ENCODE data around the gene GSPT1. TPM values are rescaled to one million over a fixed set of nuclear protein-coding genes. Genes with fewer than 3 reads are reported as not detected.
A peak's percentile ranks its signal among the peaks of the same experiment; 100 is the strongest.

GSPT1 gene
- total and polyA plus RNA-seq, 9 of the 15 experiments (the other 6 are each of a cell fraction or from before 2014, with no cell fraction given), result 63.8 to 269 (median 148) TPM

- TF ChIP-seq HCFC1 (IDR thresholded peaks at IDR 0.05; ENCODE audit: low read depth, low read length), result peak; percentile 99
- no peak for TF ChIP-seq NR0B1 (IDR thresholded peaks at IDR 0.05; ENCODE audit: partially characterized antibody)
- TF ChIP-seq ATF7 (IDR thresholded peaks at IDR 0.05), result peak; percentile 91
- TF ChIP-seq ZNF780A (CRISPR knock-in tag; IDR thresholded peaks at IDR 0.05), result no peak
- TF ChIP-seq ZNF639 (CRISPR knock-in tag; conservative IDR thresholded peaks at IDR 0.05 in 1 of 2, IDR thresholded peaks at IDR 0.05 in 1 of 2), result peak in 1 of 2 experiments; percentile 79; a peak in 1 of 4 replicates
- 0 out of 2 replicates have a peak, but pooled peaks have one; percentile 34 for TF ChIP-seq ZBTB43 (CRISPR knock-in tag; IDR thresholded peaks at IDR 0.05)
- TF ChIP-seq FOXA3 (CRISPR knock-in tag; conservative IDR thresholded peaks at IDR 0.05 in 1 of 2, IDR thresholded peaks at IDR 0.05 in 1 of 2), result no peak
- no peak for TF ChIP-seq NUFIP1 (IDR thresholded peaks at IDR 0.05; ENCODE audit: partially characterized antibody)
- peak; percentile 43 to 69 for TF ChIP-seq E2F6 (IDR thresholded peaks at IDR 0.05; ENCODE audit: borderline replicate concordance in 1 of 2, extremely low read depth in 1 of 2, insufficient read depth in 1 of 2, insufficient read length in 1 of 2, low read depth in 1 of 2, low read length in 1 of 2, poor library complexity in 1 of 2, severe bottlenecking in 1 of 2)
- TF ChIP-seq CSDE1 (IDR thresholded peaks at IDR 0.05), result no peak
- peak; percentile 86 for TF ChIP-seq ZEB2 (IDR thresholded peaks at IDR 0.05)
- TF ChIP-seq MCM7 (IDR thresholded peaks at IDR 0.05), result no peak
- TF ChIP-seq ZNF717 (CRISPR knock-in tag; IDR thresholded peaks at IDR 0.05), result no peak
- TF ChIP-seq SPI1 (IDR thresholded peaks at IDR 0.05; ENCODE audit: borderline replicate concordance, low read depth, low read length), result peak; percentile 6; the same call in 1 of the 2 replicates
- TF ChIP-seq SRSF9 (IDR thresholded peaks at IDR 0.05; ENCODE audit: borderline replicate concordance, low read depth, low read length), result no peak
- 0 out of 4 replicates have a peak, but pooled peaks of 1 of the 2 experiments have one; percentile 26 for TF ChIP-seq ZMIZ1 (IDR thresholded peaks at IDR 0.05; ENCODE audit: low read depth in 2 of 2, low read length in 2 of 2)
- TF ChIP-seq SAFB (IDR thresholded peaks at IDR 0.05; ENCODE audit: borderline replicate concordance, low read depth, low read length), result 0 out of 2 replicates have a peak, but pooled peaks have one; percentile 56
Measured at GRCh38 chr16:11915644-11916523, at the start of gene GSPT1 (continued).

Data from K562 (cell line).